GM21447 (cell line): ENCODE data around the gene RAB42.
A peak's percentile ranks its signal among the peaks of the same experiment; 100 is the strongest.
"Not testable (repeated sequence)": the region's sequence is repeated elsewhere in the genome, so short reads cannot be mapped to it uniquely, and the experiment has no call there.

Experiments used
- ATAC-seq: cut with Tn5 transposase; IDR thresholded peaks from one replicate; pipeline ENCODE4 v1.9.1; 2021; ENCODE audit not compliant: unreplicated experiment

Gene RAB42

GRCh38 chr1:28582248-28582615 lies 9.8 kb upstream of the RAB42 start:
- no peak for ATAC-seq

- not testable (repeated sequence) for ATAC-seq
Measured at GRCh38 chr1:28586585-28587391, 5.3 kb upstream of the RAB42 start.

GRCh38 chr1:28592321-28593071 lies 431 bp downstream of the RAB42 start:
- peak; percentile 51 for ATAC-seq

- not testable (repeated sequence) for ATAC-seq
Measured at GRCh38 chr1:28593988-28594356, 1.9 kb downstream of the RAB42 start.

GRCh38 chr1:28594686-28595411 lies 2.8 kb downstream of the RAB42 start:
- ATAC-seq = not testable (repeated sequence)

GRCh38 chr1:28595412-28596191 lies 3.5 kb downstream of the RAB42 start:
- no peak for ATAC-seq

- ATAC-seq = not testable (repeated sequence)
Measured at GRCh38 chr1:28596276-28596675, 4.2 kb downstream of the RAB42 start.

GRCh38 chr1:28601696-28602095 lies 9.6 kb downstream of the RAB42 start:
- ATAC-seq = peak; percentile 54

GRCh38 chr1:28602536-28603439 lies 10.7 kb downstream of the RAB42 start:
- no peak for ATAC-seq

GRCh38 chr1:28604411-28604810 lies 12.3 kb downstream of the RAB42 start:
- ATAC-seq = no peak

- ATAC-seq = no peak
Measured at GRCh38 chr1:28604962-28605361, 12.9 kb downstream of the RAB42 start.

GRCh38 chr1:28606771-28607170 lies 14.7 kb downstream of the RAB42 start:
- no peak for ATAC-seq

- no peak for ATAC-seq
Measured at GRCh38 chr1:28613175-28613574, 21.1 kb downstream of the RAB42 start.

GRCh38 chr1:28631713-28632112 lies 39.6 kb downstream of the RAB42 start:
- no peak for ATAC-seq

GRCh38 chr1:28632560-28632959 lies 40.5 kb downstream of the RAB42 start:
- ATAC-seq = no peak

- no peak for ATAC-seq
Measured at GRCh38 chr1:28640766-28641165, 48.7 kb downstream of the RAB42 start.

- ATAC-seq = peak; percentile 15
Measured at GRCh38 chr1:28642056-28642846, 50.2 kb downstream of the RAB42 start.

GRCh38 chr1:28642847-28643635 lies 51.0 kb downstream of the RAB42 start, which contains the start of gene TAF12:
Gene TAF12, minus strand, starts transcription at chr1:28643067. Its CDS starts 20,986 bp downstream, at chr1:28622081.
- ATAC-seq = peak; percentile 68
